Lung (tissue), 12 donors: ENCODE results near the gene LMTK2. TPM values are rescaled to one million over a fixed set of nuclear protein-coding genes. Genes with fewer than 3 reads are reported as not detected.
A peak's percentile ranks its signal among the peaks of the same experiment; 100 is the strongest.

Experiments
- ATAC-seq: fragments of 200-7000 bp; cut with Tn5 transposase; one replicate; pipeline ENCODE4 v1.9.1; 2020; ENCODE audit warnings: moderate number of reproducible peaks; ENCODE audit not compliant: insufficient read depth, low FRiP score
- DNase-seq, 3 donors: peaks; one replicate each; pipeline ENCODE4 v3.0.0-alpha.2; 2013 to 2017
- H3K27ac ChIP-seq, 2 donors: one replicate each; pipeline ENCODE4 v1.5.1; 2013; ENCODE audit warnings: mild to moderate bottlenecking in 2 of 2, moderate library complexity in 2 of 2, control low read depth in 1 of 2, inconsistent platforms in 1 of 2, low read depth in 1 of 2, low read length in 1 of 2
- H3K27me3 ChIP-seq, 3 donors: one replicate each; pipeline ENCODE4 v1.5.1; 2013; ENCODE audit warnings: low read length in 2 of 3; ENCODE audit not compliant: control insufficient read depth in 3 of 3, insufficient read depth in 3 of 3
- H3K36me3 ChIP-seq, 4 donors: one replicate each; pipeline ENCODE4 v1.5.1; 2013; ENCODE audit warnings: low read length in 4 of 4, mild to moderate bottlenecking in 1 of 4, moderate library complexity in 1 of 4; ENCODE audit not compliant: control insufficient read depth in 4 of 4, insufficient read depth in 4 of 4
- H3K4me1 ChIP-seq, 5 donors: one replicate each; pipeline ENCODE4 v1.5.1; 2013; ENCODE audit warnings: low read length in 5 of 5, mild to moderate bottlenecking in 2 of 5, moderate library complexity in 1 of 5; ENCODE audit not compliant: control insufficient read depth in 5 of 5, insufficient read depth in 5 of 5
- H3K4me3 ChIP-seq: one replicate; pipeline ENCODE4 v1.5.1; 2013; ENCODE audit warnings: mild to moderate bottlenecking, control low read depth, moderate library complexity
- H3K9ac ChIP-seq, 2 donors: one replicate each; pipeline ENCODE4 v1.5.1; 2013; ENCODE audit warnings: low read length in 2 of 2, control low read depth in 1 of 2; ENCODE audit not compliant: insufficient read depth in 1 of 2
- H3K9me3 ChIP-seq, 4 donors: one replicate each; pipeline ENCODE4 v1.5.1; 2013; ENCODE audit warnings: low read length in 3 of 4, mild to moderate bottlenecking in 1 of 4, moderate library complexity in 1 of 4; ENCODE audit not compliant: control insufficient read depth in 4 of 4, insufficient read depth in 3 of 4
- CTCF ChIP-seq: IDR thresholded peaks from 2 replicates; pipeline ENCODE4 v1.5.1; 2012; ENCODE audit warnings: mild to moderate bottlenecking; ENCODE audit errors: control extremely low read depth, extremely low read depth
- WGBS, 2 donors: extraction: QIAGEN DNeasy Blood & Tissue Kit; methylation state at CpG; one replicate each; pipeline ENCODE4 v1.1.7; 2013; 5-methylcytosine and 5-hydroxymethylcytosine counted together
- polyA plus RNA-seq, 2 donors: library from polyadenylated mRNA; stranded (reverse); fragments of 200-250 nt; gene quantifications; one replicate each; pipeline ENCODE4 v1.2.1, GENCODE V29; 2013
- total RNA-seq, 2 donors: library from RNA; depleted of rRNA in 1 of 2; stranded (reverse); fragments of >200 nt in 1 of 2; gene quantifications; one replicate each; pipeline ENCODE4 v1.2.1, GENCODE V29; 2014 to 2021
- donor health status: control.
- donor health status: control.
- donor health status: Bipolar disorder and iron deficiency.
- donor health status: healthy.
- donor health status: DM: yes; HTN: yes; CAD: no.

Gene LMTK2
- total and polyA plus RNA-seq, 4 donors, result 6.6 to 25.8 (median 15.7) TPM

- Histone ChIP-seq H3K4me1 (peaks cover 0 to 6% (median 0%) of the 10 kb centered on the region in 5 donors), H3K4me3 (no peak overlapping the region), H3K9ac (no peak overlapping the region), H3K36me3 (peaks cover 0 to 59% (median 5%) of the 10 kb centered on the region in 4 donors), H3K27ac (no peak overlapping the region), H3K9me3 (no peaks in the 10 kb centered on the region), H3K27me3 (no peaks in the 10 kb centered on the region)
- WGBS, 2 donors, result 97 to 98% methylated on average over 21 of the region's 21 CpGs
- no peak for ATAC-seq
- no peak for TF ChIP-seq CTCF
- DNase-seq, result peak in 1 of 3 donors; percentile 6
These were observed 118.1 kb downstream of the LMTK2 start for GRCh38 chr7:98224701-98225181.

- Histone ChIP-seq H3K9me3 (no peaks in the 10 kb centered on the region), H3K9ac (no peak overlapping the region), H3K27ac (no peak overlapping the region), H3K4me1 (peaks cover 0 to 6% (median 0%) of the 10 kb centered on the region in 5 donors), H3K4me3 (no peak overlapping the region), H3K36me3 (peaks cover 0 to 68% (median 6%) of the 10 kb centered on the region in 4 donors), H3K27me3 (no peaks in the 10 kb centered on the region)
- ATAC-seq (no peak), DNase-seq (no peak)
- no peak for TF ChIP-seq CTCF
- WGBS, 2 donors, result 86 to 91% methylated on average over 16 of the region's 16 CpGs
These were observed 119.4 kb downstream of the LMTK2 start for GRCh38 chr7:98225913-98226614.

- no peak overlapping the region for H3K27ac ChIP-seq
- H3K36me3 ChIP-seq, result peaks cover 0 to 67% (median 5%) of the 10 kb centered on the region in 4 donors
- no peaks in the 10 kb centered on the region for H3K9me3 ChIP-seq
- ATAC-seq, result no peak
- H3K27me3 ChIP-seq, result no peaks in the 10 kb centered on the region
- no peak for DNase-seq
- peaks cover 0 to 6% (median 0%) of the 10 kb centered on the region in 5 donors for H3K4me1 ChIP-seq
- 94 to 97% methylated on average over 18 of the region's 18 CpGs for WGBS, 2 donors
- H3K9ac ChIP-seq, result no peak overlapping the region
- no peak overlapping the region for H3K4me3 ChIP-seq
- TF ChIP-seq CTCF, result no peak
These were observed 121.3 kb downstream of the LMTK2 start for GRCh38 chr7:98227939-98228338.
